K562 (cell line): Measurements from ENCODE around the gene DOCK3. TPM values are rescaled to one million over a fixed set of nuclear protein-coding genes. Genes with fewer than 3 reads are reported as not detected.

Source experiments
- ATAC-seq: fragments of 200-7000 bp; cut with Tn5 transposase; 3 replicates; pipeline ENCODE4 v1.9.1; 2020; ENCODE audit warnings: moderate library complexity
- BruUV-seq: library from RNA; stranded (reverse); fragments of 400-500 nt; replicated peaks from 2 replicates; lab custom pipeline; 2021; lab: Mats Ljungman, UMichigan
- CTCF ChIA-PET: fragments of 300-600 bp; formaldehyde crosslinking; extraction: SDS; loops from one replicate; lab custom pipeline; 2021; ENCODE audit warnings: low intra/inter-chr PET ratio; lab: Yijun Ruan, JAX
- POLR2A ChIA-PET: fragments of 300-600, 350-650 bp; sonication (Branson Sonifier 250); formaldehyde crosslinking; extraction: SDS; loops from one replicate; lab custom pipeline; 2021; ENCODE audit warnings: antibody characterized with exemption, inconsistent platforms; lab: Yijun Ruan, JAX
- DNase-seq, 4 experiments: peaks; one replicate each; pipeline versions ENCODE4 v3.0.0 to v3.0.0-alpha.2; 2011 to 2018; ENCODE audit warnings: low spot score in 3 of 4, mixed read lengths in 3 of 4; ENCODE audit errors: extremely low read depth in 1 of 4
- FAIRE-seq: peaks from 2 replicates; lab custom pipeline; 2011; peaks lifted over from hg19 to GRCh38; lab: Jason Lieb, UNC
- H2AFZ ChIP-seq: 2 replicates; pipeline ENCODE4 v1.6.0; 2011; ENCODE audit warnings: low read depth, low read length, control low read depth, inconsistent platforms
- H3K27ac ChIP-seq: fragments of 200-600 bp; 3 replicates; pipeline ENCODE4 v1.8.0; 2011; ENCODE audit warnings: low read depth, mild to moderate bottlenecking, control low read depth, inconsistent platforms, low read length, moderate library complexity, mixed read lengths; ENCODE audit errors: extremely low read depth
- H3K27me3 ChIP-seq, 2 experiments: fragments of 300-600 bp in 1 of 2; 2 replicates in 1 of 2; 3 replicates in 1 of 2; pipeline versions ENCODE4 v1.6.0 to v1.8.0; 2011; ENCODE audit warnings: inconsistent platforms in 2 of 2, low read length in 2 of 2, mild to moderate bottlenecking in 1 of 2, mixed read lengths in 1 of 2, moderate library complexity in 1 of 2; ENCODE audit not compliant: control insufficient read depth in 2 of 2, insufficient read depth in 2 of 2
- H3K36me3 ChIP-seq: fragments of 300-600 bp; 3 replicates; pipeline ENCODE4 v1.8.0; 2011; ENCODE audit warnings: mild to moderate bottlenecking, low read length, inconsistent platforms; ENCODE audit not compliant: control insufficient read depth, insufficient read depth
- H3K4me1 ChIP-seq, 2 experiments: fragments of 200-600 bp in 1 of 2; replicated peaks in 1 of 2; 2 replicates in 1 of 2; 3 replicates in 1 of 2; pipeline versions ENCODE4 v1.5.1 to v1.8.0; 2011; ENCODE audit warnings: inconsistent platforms in 2 of 2, low read length in 2 of 2, mild to moderate bottlenecking in 1 of 2, mixed read lengths in 1 of 2, moderate library complexity in 1 of 2; ENCODE audit not compliant: control insufficient read depth in 2 of 2, insufficient read depth in 2 of 2
- H3K4me2 ChIP-seq: 2 replicates; pipeline ENCODE4 v1.6.1; 2011; ENCODE audit warnings: low read length, control low read depth, inconsistent platforms, mixed read lengths; ENCODE audit not compliant: insufficient read depth
- H3K4me3 ChIP-seq: fragments of 200-600 bp; sonication (generic), shearing (Covaris generic); 2 replicates; pipeline ENCODE4 v1.5.1; 2016; ENCODE audit warnings: control low read depth, inconsistent platforms
- H3K79me2 ChIP-seq: fragments of 200-600 bp; 3 replicates; pipeline ENCODE4 v1.8.0; 2011; ENCODE audit warnings: low read length, inconsistent platforms; ENCODE audit not compliant: control insufficient read depth, insufficient read depth
- H3K9ac ChIP-seq, 2 experiments: 2 replicates each; pipeline versions ENCODE4 v1.6.0 to v1.6.1; 2011; ENCODE audit warnings: low read depth in 2 of 2, low read length in 2 of 2, control low read depth in 1 of 2, inconsistent platforms in 1 of 2, mild to moderate bottlenecking in 1 of 2, mixed read lengths in 1 of 2; ENCODE audit not compliant: insufficient read depth in 1 of 2
- H3K9me1 ChIP-seq: one replicate; pipeline ENCODE4 v1.6.0; 2011; ENCODE audit warnings: inconsistent platforms, mild to moderate bottlenecking, low read length, moderate library complexity; ENCODE audit not compliant: control insufficient read depth, insufficient read depth
- H3K9me3 ChIP-seq: replicated peaks from 2 replicates; pipeline ENCODE4 v1.5.1; 2011; ENCODE audit warnings: low read depth, low read length, inconsistent platforms; ENCODE audit not compliant: control insufficient read depth, insufficient read depth
- H4K20me1 ChIP-seq: replicated peaks from 2 replicates; pipeline ENCODE4 v1.6.1; 2011; ENCODE audit warnings: low read length, inconsistent platforms, mixed read lengths; ENCODE audit not compliant: control insufficient read depth, insufficient read depth
- BDP1 ChIP-seq: IDR thresholded peaks from 3 replicates; pipeline ENCODE4 v1.6.1; 2011; ENCODE audit not compliant: insufficient read length, insufficient read depth
- CAMTA2 ChIP-seq: fragments of 250-450 bp; sonication (Bioruptor Pico); conservative IDR thresholded peaks from 2 replicates; pipeline ENCODE4 v1.5.1; 2022
- CBFA2T3 ChIP-seq: fragments of 450-650 bp; IDR thresholded peaks from 2 replicates; pipeline ENCODE4 v1.6.1; 2017
- CXXC5 ChIP-seq: fragments of 250-450 bp; sonication (Bioruptor Pico); IDR thresholded peaks from 2 replicates; pipeline ENCODE4 v1.8.0; 2022; ENCODE audit warnings: inconsistent platforms, mild to moderate bottlenecking, moderate library complexity
- EWSR1 ChIP-seq: fragments of 450-650 bp; IDR thresholded peaks from 2 replicates; pipeline ENCODE4 v1.6.1; 2018; ENCODE audit warnings: borderline replicate concordance, mild to moderate bottlenecking, low read depth, moderate library complexity; ENCODE audit not compliant: partially characterized antibody
- HDAC2 ChIP-seq: fragments of 450-650 bp; IDR thresholded peaks from 2 replicates; pipeline ENCODE4 v1.6.1; 2016; ENCODE audit warnings: mild to moderate bottlenecking
- WGBS: fragments of 100-300 bp; shearing (Covaris generic); methylation state at CpG from one replicate; pipeline ENCODE4 v1.1.6; 2016; ENCODE audit warnings: low coverage, mixed read lengths; ENCODE audit not compliant: insufficient coverage; ENCODE audit errors: missing lambda C conversion rate; 5-methylcytosine and 5-hydroxymethylcytosine counted together
- in situ Hi-C: fragments of 300-500 bp; cut with MboI; formaldehyde crosslinking; loops from 4 replicates; pipeline ENCODE4 v1.15.0; 2018; ENCODE audit warnings: inconsistent platforms, mixed read lengths
- intact Hi-C: fragments of 100-400 bp; cut with micrococcal nuclease; formaldehyde crosslinking; loops from 2 replicates; pipeline ENCODE4 v1.14.2; 2022
- polyA plus RNA-seq, 8 experiments: library from polyadenylated mRNA; depleted of rRNA in 4 of 8; stranded (reverse) in 5 of 8; unstranded in 3 of 8; fragments of >200 nt; fragmentation: Nextera tagmentation in 2 of 8; fragmentation: Illumina TruSeq in 1 of 8; extraction: Ambion mirVana in 2 of 8; extraction: Trizol in 1 of 8; gene quantifications; 2 replicates each; pipeline versions ENCODE4 v1.2.1 to v1.2.3, GENCODE V29; 2011 to 2014; ENCODE audit warnings: inconsistent platforms in 1 of 8, missing spikeins in 1 of 8
- total RNA-seq, 7 experiments: library from RNA; depleted of rRNA in 6 of 7; stranded (reverse); fragments of >200 nt in 6 of 7; fragmentation: Illumina TruSeq in 2 of 7; extraction: Trizol in 2 of 7; gene quantifications; 2 replicates each; pipeline versions ENCODE4 v1.2.1 to v1.2.3, GENCODE V29; 2011 to 2021; ENCODE audit warnings: low replicate concordance in 1 of 7

DOCK3 gene
- total and polyA plus RNA-seq, 9 of the 15 experiments (the other 6 are each of a cell fraction or from before 2014, with no cell fraction given), result under 0.01 to 0.03 (median 0.01) TPM; not detected in 4

GRCh38 chr3:51156147-51156546 is 481.4 kb downstream of the DOCK3 start:
- FAIRE-seq (no peak), DNase-seq (no peak), ATAC-seq (no peak)
- intact Hi-C loops (no loop called here), in situ Hi-C loops (no loop called here)
- no peaks in the 10 kb centered on the region for H3K9me1 ChIP-seq
- no TSS peak for BruUV-seq
- no peaks in the 10 kb centered on the region for H3K79me2 ChIP-seq
- no peak overlapping the region for H3K4me2 ChIP-seq
- no peak overlapping the region for H3K9ac ChIP-seq
- WGBS, result 0% methylated on average over 2 of the region's 2 CpGs
- CTCF ChIA-PET, result no interaction called here
- no peak overlapping the region for H3K4me3 ChIP-seq
- no peaks in the 10 kb centered on the region for H3K4me1 ChIP-seq
- H4K20me1 ChIP-seq, result no peaks in the 10 kb centered on the region
- TF ChIP-seq CBFA2T3, result no peak
- TF ChIP-seq CAMTA2 (CRISPR knock-in tag), result no peak
- TF ChIP-seq HDAC2, result no peak
- H3K27me3 ChIP-seq, result no peaks in the 10 kb centered on the region
- POLR2A ChIA-PET, result no interaction called here
- no peaks in the 10 kb centered on the region for H3K36me3 ChIP-seq
- no peak overlapping the region for H3K27ac ChIP-seq
- no peaks in the 10 kb centered on the region for H3K9me3 ChIP-seq
- no peak overlapping the region for H2AFZ ChIP-seq

- H3K4me2 ChIP-seq, result no peak overlapping the region
- in situ Hi-C loops, result no loop called here
- ATAC-seq (no peak), DNase-seq (no peak), FAIRE-seq (no peak)
- H3K9ac ChIP-seq, result no peak overlapping the region
- TF ChIP-seq EWSR1 (no peak), CXXC5 (no peak), BDP1 (no peak)
- POLR2A ChIA-PET, result no interaction called here
- H3K27me3 ChIP-seq, result no peaks in the 10 kb centered on the region
- H2AFZ ChIP-seq, result no peak overlapping the region
- WGBS, result 0% methylated on average over 1 of the region's 1 CpG
- H3K9me3 ChIP-seq, result no peaks in the 10 kb centered on the region
- H3K79me2 ChIP-seq, result no peaks in the 10 kb centered on the region
- CTCF ChIA-PET, result no interaction called here
- no peak overlapping the region for H3K27ac ChIP-seq
- no peak overlapping the region for H3K4me3 ChIP-seq
- intact Hi-C loops, result no loop called here
- no peaks in the 10 kb centered on the region for H3K4me1 ChIP-seq
- H3K9me1 ChIP-seq, result no peaks in the 10 kb centered on the region
- no peaks in the 10 kb centered on the region for H4K20me1 ChIP-seq
- H3K36me3 ChIP-seq, result no peaks in the 10 kb centered on the region
- BruUV-seq, result no TSS peak
Measured at GRCh38 chr3:51163051-51163450, 488.3 kb downstream of the DOCK3 start.
